ENCODE data around the gene SMIM44. TPM values are rescaled to one million over a fixed set of nuclear protein-coding genes. Genes with fewer than 3 reads are reported as not detected.
"Not testable (repeated sequence)": the region's sequence is repeated elsewhere in the genome, so short reads cannot be mapped to it uniquely, and the experiment has no call there.

SMIM44 gene
- total RNA-seq, 4 donors from 2014 or later = 5.4 to 11.0 TPM; not detected in 2

DNA sequence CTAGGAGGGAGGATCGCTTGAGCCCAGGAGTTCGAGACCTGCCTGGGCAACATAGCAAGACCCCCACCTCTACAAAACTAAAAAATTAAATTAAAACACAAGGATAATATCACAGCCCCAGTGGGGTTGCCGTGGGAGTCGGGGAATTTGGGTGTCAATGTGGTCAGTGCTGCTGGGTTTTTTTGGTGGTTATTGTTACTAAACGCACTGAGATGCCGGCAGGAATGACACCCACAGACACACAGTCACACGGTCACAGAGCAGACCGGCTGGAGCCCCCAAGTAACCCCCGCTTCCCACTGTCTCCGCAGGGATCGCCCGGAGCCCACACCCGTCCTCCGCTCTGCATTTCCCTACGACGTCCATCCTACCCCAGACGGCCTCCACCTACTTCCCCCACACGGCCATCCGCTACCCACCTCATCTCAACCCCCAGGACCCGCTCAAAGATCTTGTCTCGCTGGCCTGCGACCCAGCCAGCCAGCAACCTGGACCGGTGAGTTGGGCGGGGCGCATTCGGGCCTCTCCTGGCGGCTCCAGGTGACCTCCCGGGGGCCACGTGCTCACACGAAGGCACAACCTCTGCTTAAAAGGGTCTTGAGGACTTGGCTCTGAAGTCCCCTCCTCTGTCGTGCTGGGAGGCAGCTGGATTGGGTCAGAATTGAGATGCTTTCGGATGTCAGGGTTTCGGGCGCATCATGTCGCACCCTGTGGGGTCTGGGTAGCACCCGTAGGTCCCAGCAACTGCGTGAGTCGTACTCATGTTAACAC lies 30.9 kb downstream of the SMIM44 start:
- H3K4me3 ChIP-seq = no peak overlapping the region
- no peaks in the 10 kb centered on the region for H3K9me3 ChIP-seq
- TF ChIP-seq, protein P1, sequence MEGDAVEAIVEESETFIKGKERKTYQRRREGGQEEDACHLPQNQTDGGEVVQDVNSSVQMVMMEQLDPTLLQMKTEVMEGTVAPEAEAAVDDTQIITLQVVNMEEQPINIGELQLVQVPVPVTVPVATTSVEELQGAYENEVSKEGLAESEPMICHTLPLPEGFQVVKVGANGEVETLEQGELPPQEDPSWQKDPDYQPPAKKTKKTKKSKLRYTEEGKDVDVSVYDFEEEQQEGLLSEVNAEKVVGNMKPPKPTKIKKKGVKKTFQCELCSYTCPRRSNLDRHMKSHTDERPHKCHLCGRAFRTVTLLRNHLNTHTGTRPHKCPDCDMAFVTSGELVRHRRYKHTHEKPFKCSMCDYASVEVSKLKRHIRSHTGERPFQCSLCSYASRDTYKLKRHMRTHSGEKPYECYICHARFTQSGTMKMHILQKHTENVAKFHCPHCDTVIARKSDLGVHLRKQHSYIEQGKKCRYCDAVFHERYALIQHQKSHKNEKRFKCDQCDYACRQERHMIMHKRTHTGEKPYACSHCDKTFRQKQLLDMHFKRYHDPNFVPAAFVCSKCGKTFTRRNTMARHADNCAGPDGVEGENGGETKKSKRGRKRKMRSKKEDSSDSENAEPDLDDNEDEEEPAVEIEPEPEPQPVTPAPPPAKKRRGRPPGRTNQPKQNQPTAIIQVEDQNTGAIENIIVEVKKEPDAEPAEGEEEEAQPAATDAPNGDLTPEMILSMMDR (IDR thresholded peaks at IDR 0.05) = no peak
- no peak for TF ChIP-seq POLR2A (IDR thresholded peaks at IDR 0.05)
- H3K36me3 ChIP-seq = peaks cover 0 to 76% (median 0%) of the 10 kb centered on the region in 3 donors
- no peak for DNase-seq
- H3K27ac ChIP-seq = peak overlapping the region in 1 of 4 donors; percentile 26
- no peaks in the 10 kb centered on the region for H3K27me3 ChIP-seq
- peaks cover 0 to 11% (median 0%) of the 10 kb centered on the region in 4 donors for H3K4me1 ChIP-seq

DNA sequence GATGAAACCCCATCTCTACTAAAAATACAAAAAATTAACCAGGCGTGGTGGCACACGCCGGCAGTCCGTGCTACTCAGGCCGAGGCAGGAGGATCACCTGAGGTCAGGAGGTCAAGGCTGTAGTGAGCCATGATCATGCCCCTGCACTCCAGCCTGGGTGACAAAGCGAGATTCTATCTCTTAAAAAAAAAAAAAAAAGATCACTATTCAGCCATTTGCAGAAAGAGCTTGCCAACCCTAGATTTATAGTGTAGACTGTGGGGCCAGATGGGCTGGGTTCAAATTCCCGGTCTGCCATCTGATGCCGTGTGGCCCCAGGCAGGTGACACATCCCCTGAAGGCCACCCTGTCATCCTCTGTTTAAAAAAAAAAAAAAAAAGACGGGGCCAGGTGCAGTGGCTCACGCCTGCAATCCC lies 31.8 kb downstream of the SMIM44 start:
- Histone ChIP-seq H3K27ac (peak overlapping the region in 3 of 4 donors; percentile 27 to 84 (median 59)), H3K9me3 (no peaks in the 10 kb centered on the region), H3K4me3 (no peak overlapping the region), H3K27me3 (no peaks in the 10 kb centered on the region), H3K36me3 (peaks cover 0 to 69% (median 0%) of the 10 kb centered on the region in 3 donors), H3K4me1 (peaks cover 0 to 2% (median 0%) of the 10 kb centered on the region in 4 donors)
- no peak for DNase-seq
- no peak for TF ChIP-seq POLR2A (IDR thresholded peaks at IDR 0.05)
- TF ChIP-seq, protein P1 (IDR thresholded peaks at IDR 0.05) = no peak

DNA sequence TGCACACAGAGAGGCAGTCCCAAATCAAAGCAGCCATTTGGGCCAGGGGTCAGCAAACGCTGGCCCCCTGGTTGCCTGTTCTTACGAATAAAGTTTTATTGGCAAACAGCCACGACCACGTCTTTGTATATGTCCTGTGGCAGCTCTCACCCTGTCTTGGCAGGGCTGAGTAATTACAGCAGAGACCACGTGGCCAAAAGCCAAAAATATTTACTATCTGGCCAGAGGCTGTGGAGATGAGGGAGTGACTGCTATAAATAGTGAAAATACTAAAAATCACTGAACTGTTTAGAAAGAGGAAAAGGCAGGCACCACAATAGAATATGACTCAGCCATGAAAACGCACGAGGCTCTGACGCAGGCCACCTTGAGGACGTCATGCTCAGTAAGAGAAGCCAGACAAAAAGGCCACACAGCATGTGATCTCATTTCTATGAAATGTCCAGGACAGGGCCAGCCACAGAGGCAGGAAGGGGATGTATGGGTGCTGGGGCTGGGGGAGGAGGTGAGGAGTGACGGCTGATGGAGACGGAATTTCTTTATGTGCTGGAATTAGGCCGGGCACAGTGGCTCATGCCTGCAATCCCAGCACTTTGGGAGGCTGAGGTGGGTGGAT lies 32.3 kb downstream of the SMIM44 start:
- H3K36me3 ChIP-seq = peaks cover 0 to 68% (median 0%) of the 10 kb centered on the region in 3 donors
- H3K9me3 ChIP-seq = no peaks in the 10 kb centered on the region
- TF ChIP-seq POLR2A (IDR thresholded peaks at IDR 0.05) = no peak
- TF ChIP-seq, protein P1 (IDR thresholded peaks at IDR 0.05) = no peak
- DNase-seq = peak in 1 of 3 donors; percentile 71
- H3K27ac ChIP-seq = peak overlapping the region in 3 of 4 donors; percentile 27 to 84 (median 59)
- H3K4me1 ChIP-seq = no peaks in the 10 kb centered on the region
- no peaks in the 10 kb centered on the region for H3K27me3 ChIP-seq
- H3K4me3 ChIP-seq = no peak overlapping the region

GRCh38 chr19:3448616-3449334 lies 34.5 kb downstream of the SMIM44 start:
- H3K27ac ChIP-seq = peak overlapping the region in 1 of 4 donors; percentile 19
- H3K9me3 ChIP-seq = no peaks in the 10 kb centered on the region
- peaks cover 0 to 13% (median 0%) of the 10 kb centered on the region in 4 donors for H3K4me1 ChIP-seq
- TF ChIP-seq POLR2A (IDR thresholded peaks at IDR 0.05) = no peak
- TF ChIP-seq, protein P1 (IDR thresholded peaks at IDR 0.05) = no peak
- H3K4me3 ChIP-seq = no peak overlapping the region
- H3K36me3 ChIP-seq = peaks cover 0 to 63% (median 0%) of the 10 kb centered on the region in 3 donors
- no peaks in the 10 kb centered on the region for H3K27me3 ChIP-seq
- no peak for DNase-seq

DNA sequence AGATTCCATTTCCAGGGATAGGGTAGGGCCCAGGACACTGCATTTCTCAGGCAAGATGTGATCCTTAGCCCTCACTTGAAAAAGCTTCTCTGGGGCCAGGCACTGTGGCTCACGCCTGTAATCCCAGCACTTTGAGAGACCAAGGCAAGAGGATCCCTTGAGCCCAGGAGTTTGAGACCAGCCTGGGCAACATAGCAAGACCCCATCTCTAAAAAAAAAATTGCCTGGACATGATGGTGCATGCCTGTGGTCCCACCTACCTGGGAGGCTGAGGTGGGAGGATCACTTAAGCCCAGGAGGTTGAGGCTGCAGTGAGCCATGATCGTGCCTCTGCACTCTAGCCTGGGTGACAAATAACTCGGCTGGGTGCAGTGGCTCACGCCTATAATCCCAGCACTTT lies 36.6 kb downstream of the SMIM44 start:
- not testable (repeated sequence) for H3K27ac ChIP-seq, H3K4me3 ChIP-seq, H3K9me3 ChIP-seq, H3K27me3 ChIP-seq, DNase-seq
- H3K4me1 ChIP-seq = peaks cover 0 to 19% (median 0%) of the 10 kb centered on the region in 4 donors
- H3K36me3 ChIP-seq = peaks cover 0 to 45% (median 0%) of the 10 kb centered on the region in 3 donors

Data from Peyer's patch (tissue), 4 donors.